ENCODE data around the gene NUMBL.
"Not testable (repeated sequence)": the region's sequence is repeated elsewhere in the genome, so short reads cannot be mapped to it uniquely, and the experiment has no call there.

Gene NUMBL

DNA sequence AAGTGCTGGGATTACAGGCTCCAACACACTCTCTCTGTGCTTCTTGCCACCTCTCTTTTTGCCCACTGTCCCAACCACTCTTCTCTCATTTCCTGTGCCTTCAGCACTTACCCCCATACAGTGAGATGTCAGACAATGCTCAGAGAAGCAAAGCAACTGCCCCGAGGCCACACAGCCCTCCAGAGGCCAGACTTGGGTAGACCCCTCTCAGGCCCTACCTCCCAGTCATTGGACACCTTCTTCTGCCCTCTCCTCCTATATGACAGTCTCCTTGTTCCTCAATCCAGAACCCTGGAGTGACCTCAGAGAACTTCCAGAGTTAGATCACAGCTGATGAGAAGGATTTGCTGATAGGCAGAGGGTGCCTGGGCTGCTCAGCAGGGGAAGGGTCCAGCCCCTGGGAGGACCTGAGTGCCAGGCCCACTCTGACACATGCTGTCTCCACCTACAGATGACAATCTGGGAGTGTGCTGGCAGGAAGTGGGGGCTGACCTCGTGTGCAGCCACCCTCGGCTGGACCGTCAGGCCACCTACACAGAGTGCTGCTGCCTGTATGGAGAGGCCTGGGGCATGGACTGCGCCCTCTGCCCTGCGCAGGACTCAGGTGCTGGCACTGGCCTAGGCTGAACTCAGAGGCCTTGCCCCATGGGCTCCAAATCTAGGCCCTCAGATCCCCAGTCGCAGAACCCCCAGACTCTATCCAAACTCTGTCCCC is 64.9 kb downstream of the NUMBL start:
- DNase-seq: no peak

DNA sequence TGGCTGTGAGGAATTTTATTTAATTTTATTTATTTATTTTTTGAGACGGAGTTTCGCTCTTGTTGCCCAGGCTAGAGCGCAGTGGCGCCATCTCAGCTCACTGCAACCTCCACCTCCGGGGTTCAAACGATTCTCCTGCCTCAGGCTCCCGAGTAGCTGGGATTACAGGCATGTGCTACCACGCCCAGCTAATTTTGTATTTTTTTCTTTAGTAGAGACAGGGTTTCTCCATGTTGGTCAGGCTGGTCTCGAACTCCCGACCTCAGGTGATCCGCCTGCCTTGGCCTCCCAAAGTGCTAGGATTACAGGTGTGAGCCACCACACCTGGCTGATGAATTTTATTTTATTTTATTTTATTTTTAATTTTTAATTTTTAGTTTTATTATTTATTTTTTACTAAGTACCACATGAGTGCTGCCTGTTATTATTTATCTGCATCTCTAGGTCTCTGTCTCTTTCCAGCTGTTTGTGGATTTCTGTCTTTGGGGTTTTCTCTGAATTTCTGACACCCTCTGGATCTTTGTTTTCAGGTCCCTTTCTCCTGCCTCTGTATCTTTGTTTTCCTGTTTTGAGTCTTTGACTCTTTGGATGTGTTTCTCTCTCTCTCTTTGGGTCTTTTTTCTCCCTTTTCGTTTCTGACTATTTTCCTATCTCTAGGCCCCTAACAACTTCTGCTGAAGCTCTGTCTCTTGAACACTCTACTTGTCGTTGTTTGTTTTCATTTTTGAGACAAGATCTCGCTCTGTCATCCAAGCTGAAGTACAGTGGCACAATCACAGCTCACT is 65.9 kb downstream of the NUMBL start:
- DNase-seq: not testable (repeated sequence)

DNA sequence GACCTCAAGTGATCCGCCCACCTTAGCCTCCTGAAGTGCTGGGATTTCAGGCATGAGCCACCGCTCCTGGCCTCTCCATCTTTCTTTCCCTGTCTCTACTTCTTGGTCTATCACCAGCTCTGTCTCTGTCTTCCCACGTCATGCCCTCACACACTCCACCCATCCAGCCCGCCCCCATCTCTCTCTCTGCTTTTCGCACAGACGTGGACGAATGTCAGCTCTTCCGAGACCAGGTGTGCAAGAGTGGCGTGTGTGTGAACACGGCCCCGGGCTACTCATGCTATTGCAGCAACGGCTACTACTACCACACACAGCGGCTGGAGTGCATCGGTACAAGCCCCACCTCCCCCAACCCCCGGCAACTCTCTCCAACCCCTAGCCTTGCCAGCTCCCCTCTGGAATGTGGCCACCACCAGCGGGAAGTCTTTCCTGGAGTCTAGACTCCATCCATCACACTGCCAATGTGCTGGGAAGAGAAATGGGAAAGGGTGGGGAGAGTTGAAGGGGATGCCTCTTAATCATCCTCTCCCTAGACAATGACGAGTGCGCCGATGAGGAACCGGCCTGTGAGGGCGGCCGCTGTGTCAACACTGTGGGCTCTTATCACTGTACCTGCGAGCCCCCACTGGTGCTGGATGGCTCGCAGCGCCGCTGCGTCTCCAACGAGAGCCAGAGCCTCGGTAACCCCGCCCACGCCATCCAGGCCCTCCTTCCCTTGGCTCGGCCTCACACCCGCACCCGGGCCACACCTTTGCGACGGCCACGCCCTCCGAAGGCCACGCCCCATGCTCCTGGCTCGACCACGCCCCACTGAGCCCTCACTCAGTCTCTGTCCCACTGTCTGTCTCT is 66.8 kb downstream of the NUMBL start:
- DNase-seq: no peak

DNA sequence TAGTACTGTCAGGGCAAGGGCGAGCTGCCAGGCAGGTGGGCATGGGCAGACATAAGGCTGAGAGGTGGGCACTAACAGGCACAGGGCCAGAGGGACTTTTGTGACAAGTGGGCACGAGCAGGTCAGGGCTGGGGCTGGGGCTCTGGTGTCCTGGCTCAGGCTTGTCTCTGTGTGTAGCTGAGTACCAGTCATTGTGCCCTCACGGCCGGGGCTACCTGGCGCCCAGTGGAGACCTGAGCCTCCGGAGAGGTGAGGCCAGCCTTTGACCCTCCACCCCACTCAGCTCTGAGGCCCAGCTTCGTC is 67.7 kb downstream of the NUMBL start:
- no peak for DNase-seq

DNA sequence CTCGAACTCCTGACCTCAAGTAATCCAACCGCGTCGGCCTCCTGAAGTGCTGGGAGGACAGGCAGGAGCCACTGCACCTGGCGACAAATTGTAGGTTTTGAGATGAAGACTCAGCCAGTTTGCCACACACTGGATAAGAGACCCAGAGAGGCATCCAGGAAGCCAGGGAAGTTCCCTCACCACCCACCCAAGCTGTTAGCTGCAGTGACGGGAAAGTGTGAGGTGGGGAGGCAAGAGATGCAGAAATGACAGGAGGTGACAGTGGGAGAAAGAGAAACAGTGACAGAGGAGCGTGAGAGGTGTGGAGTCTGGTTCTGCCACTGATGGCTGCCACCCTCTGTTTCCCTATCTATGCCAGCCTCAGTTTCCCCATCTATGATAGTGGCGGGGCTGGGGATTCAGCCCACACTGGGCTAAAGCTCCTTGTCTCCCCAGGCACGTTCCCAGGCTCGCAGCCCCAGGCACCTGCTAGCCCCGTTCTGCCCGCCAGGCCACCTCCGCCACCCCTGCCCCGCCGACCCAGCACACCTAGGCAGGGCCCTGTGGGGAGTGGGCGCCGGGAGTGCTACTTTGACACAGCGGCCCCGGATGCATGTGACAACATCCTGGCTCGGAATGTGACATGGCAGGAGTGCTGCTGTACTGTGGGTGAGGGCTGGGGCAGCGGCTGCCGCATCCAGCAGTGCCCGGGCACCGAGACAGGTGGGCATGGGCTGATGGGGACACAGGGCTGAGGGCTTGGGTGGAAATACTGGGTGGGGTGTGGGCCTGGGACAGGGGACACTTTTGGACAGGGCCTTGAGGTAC is 68.3 kb downstream of the NUMBL start:
- no peak for DNase-seq

DNA sequence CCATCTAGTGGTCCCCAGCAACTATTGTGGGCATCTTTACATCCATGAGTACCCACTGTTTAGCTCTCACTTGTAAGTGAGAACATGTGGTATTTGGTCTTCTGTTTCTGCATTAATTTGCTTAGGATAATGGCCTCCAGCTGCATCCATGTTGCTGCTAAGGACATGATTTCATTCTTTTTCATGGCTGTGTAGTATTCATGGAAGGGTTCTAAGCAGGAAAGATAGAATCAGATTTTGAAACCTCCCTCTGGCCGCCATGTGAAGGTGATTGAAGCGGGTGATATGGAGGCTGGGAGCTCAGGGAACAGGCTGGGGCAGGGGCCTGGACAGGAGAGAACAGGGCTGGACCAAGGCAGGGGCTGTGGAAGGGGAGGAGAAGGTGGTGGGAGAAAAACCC is 69.2 kb downstream of the NUMBL start:
- no peak for DNase-seq

DNA sequence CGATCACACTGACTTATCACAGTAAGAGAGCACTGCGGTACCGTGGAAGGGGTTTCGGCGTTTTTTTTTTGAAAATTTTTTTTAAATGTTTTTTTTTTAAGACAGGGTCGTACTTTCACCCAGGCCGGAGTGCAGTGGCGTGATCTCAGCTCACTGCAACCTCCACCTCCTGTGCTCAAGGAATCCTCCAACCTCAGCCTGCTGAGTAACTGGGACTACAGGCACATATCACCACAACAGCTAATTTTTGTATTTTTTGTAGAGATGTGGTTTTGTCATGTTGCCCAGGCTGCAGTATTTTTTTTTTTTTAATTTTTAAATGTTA is 70.3 kb downstream of the NUMBL start:
- no peak for DNase-seq

DNA sequence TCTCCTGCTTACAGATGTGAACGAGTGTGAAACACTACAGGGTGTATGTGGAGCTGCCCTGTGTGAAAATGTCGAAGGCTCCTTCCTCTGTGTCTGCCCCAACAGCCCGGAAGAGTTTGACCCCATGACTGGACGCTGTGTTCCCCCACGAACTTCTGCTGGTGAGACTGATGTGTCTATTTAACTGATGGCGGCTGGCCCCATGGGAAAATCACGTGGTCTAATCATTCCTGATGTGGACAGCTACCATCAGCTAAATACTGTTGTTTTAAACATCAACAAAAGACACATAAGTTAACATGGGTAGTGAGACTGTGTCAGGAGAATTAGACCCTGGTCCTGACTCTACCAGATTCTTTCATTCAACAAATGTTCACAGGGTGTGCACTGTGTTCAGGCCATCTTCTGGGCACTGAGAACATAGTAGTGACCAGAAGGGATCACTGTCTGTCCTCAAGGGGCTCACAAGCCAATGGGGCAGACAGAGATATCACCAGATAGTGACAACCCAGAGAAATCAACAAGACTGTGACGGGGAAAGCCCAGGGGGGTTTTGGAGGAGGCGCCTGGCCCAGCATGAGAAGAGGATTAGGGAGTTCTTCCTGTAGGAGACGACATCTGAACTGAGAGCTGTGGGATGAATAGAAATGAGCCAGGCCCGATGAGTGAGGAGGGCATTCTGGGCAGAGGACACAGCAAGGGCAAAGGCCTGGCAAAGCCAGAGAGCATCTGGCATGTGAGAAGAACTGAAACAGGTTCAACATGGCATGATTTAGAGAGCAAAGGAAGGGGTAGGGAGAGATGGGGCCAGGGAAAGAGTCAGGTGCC is 70.9 kb downstream of the NUMBL start:
- no peak for DNase-seq

DNA sequence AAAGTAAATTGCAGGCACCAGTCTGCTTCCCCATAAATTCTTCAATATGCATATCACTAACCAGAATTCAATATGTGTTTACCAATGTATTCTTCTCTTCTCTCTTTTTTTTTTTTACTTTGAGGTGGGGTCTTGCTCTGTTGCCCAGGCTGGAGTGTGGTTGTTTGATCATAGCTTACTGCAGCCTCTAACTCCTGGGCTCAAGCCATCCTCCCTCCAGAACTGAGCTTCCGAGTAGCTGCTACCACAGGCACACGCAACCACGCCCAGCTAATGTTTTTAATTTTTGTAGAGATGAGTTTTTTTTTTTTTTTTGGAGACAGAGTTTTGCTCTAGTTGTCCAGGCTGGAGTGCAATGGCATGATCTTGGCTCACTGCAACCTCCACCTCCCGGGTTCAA is 72.5 kb downstream of the NUMBL start:
- no peak for DNase-seq

DNA sequence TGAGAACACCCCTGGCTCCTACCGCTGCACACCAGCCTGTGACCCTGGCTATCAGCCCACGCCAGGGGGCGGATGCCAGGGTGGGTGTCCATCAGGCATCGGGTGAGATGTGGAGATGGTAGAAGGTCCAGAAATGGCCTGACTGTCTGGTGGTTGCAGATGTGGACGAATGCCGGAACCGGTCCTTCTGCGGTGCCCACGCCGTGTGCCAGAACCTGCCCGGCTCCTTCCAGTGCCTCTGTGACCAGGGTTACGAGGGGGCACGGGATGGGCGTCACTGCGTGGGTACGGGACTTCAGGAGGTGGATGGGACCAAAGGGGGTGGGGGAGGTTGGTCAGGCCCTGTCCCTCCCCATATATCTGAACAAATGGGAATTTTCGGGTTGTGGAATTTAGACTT is 73.5 kb downstream of the NUMBL start:
- DNase-seq: no peak

DNA sequence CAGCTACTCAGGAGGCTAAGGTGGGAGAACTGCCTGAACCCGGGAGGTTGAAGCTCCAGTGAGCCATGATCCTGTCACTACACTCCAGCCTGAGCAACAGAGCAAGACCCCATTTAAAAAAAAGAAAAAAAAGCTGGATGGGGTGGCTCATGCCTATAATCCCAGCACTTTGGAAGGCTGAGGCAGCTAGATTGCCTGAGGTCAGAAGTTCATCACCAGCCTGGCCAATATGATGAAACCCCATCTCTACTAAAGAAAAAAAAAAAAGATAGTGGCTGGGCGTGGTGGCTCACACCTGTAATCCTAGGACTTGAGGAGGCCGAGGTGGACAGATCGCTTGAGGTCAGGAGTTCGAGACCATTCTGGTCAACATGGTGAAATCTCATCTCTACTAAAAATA is 74.3 kb downstream of the NUMBL start:
- DNase-seq: no peak

All from GDM1 (cell line).